Suppressor macrophage treated with lipopolysaccharide for 4 hours (primary cell): ENCODE data around the gene PERCC1.

Experiments
- DNase-seq: peaks from one replicate; pipeline ENCODE4 v3.0.0-alpha.2; 2020

The PERCC1 gene

GRCh38 chr16:1430759-1431496 is at the start of gene PERCC1:
TSS of gene PERCC1 (plus strand) at chr16:1431078. CDS start at chr16:1432594, 1,516 bp downstream.
- DNase-seq: no peak

- DNase-seq: no peak
Measured at GRCh38 chr16:1381612-1382406, 49.1 kb upstream of the PERCC1 start.

DNA sequence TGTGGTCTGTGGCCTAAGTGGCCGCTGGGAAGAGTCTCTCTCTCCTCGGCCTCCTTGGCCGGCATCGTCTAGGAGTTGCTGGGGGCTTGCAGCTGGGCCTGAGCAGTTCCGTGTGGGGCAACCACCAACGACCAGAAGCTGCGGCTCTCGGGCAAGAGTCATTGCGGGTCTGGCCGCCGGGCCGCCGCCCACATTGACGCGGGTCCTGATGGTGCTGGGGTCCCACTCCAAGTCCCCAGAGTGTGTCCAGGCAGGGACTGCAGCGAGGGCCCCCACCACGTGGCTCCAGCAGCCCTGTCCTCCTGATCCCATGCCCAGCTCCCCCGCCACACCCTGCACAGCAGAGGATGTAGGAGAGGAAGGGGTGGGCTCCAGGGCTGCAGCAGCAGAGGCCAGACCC is 47.3 kb upstream of the PERCC1 start:
- DNase-seq: no peak

DNA sequence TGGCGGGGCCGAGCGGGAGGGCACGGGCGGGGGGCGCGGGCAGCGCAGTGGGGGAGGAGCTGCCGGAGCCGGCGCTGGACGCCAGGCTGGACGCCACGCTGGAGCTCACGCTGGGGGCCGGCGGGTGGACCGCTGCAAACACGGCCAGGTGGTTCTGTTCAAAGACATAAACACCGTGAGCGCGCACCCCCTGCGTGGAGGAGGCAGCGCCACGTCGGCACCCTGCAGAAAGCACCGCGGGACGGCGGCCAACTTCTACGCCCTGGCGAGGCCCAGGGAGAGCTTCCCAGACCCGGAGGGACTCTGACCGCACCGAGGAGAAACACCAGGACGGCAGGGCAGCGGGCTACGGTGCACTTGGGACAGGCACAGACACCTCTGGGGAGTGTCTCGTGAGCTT is 45.6 kb upstream of the PERCC1 start:
- no peak for DNase-seq

GRCh38 chr16:1387331-1387730 is 43.5 kb upstream of the PERCC1 start:
- no peak for DNase-seq

DNA sequence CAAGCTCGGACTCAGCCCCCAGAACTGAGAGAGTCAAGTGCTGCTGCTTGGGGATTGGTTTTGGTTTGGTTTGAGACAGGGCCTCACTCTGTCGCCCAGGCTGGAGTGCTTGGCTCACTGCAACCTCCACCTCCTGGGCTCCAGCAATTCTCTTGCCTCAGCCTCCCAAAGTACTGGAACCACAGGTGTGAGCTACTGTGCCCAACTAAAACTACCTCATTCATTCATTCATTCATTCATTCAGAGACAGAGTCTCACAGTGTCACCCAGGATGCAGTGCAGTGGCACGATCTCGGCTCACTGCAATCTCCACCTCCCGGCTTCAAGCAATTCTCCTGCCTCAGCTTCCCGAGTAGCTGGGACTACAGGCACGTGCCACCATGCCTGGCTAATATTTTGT is 41.1 kb upstream of the PERCC1 start:
- DNase-seq: no peak

- DNase-seq: no peak
Measured at GRCh38 chr16:1390239-1390779, 40.6 kb upstream of the PERCC1 start.

DNA sequence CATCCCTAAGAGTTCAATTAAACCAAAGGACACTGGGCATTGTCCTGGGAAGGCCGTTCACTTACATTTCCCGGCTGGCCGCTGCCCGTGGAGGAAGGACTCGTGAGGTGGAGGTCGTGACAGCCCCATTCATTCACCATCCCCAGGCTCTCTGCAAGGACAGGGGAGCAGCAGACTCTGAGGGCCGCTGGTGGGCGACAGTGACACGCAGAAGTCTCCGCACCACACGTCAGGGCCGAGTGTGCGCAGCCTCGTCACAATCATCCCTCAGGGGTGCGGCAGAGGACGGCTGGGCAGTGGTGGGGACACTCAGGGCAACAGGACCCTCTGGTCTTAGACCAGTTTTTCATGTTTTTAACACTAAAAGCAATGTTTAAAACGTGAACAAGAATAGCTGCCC is 38.1 kb upstream of the PERCC1 start:
- no peak for DNase-seq

- no peak for DNase-seq
Measured at GRCh38 chr16:1393613-1394176, 37.2 kb upstream of the PERCC1 start.

- DNase-seq: no peak
Measured at GRCh38 chr16:1394367-1394951, 36.4 kb upstream of the PERCC1 start.

- DNase-seq: no peak
Measured at GRCh38 chr16:1395444-1396031, 35.3 kb upstream of the PERCC1 start.

DNA sequence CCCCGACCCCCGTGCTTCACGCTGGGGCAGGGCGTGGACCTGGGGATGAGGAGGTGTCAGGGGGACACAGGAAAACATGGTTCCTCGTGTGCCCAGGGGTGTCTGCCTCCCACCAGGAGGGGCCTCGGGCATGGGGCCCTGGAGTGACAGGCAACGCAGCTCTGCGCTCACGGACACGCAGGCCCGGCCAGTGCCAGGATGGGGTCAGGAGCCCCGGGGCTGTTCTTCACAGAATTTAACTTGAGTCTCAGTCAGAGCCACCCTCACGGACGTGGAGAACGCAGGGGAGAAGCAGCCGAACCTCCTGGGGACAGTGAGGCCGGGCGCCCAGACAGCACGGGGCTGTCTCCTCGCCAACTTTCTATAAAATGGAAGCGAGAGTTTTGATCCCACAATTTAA is 33.1 kb upstream of the PERCC1 start:
- DNase-seq: no peak

- no peak for DNase-seq
Measured at GRCh38 chr16:1398351-1398750, 32.5 kb upstream of the PERCC1 start.

GRCh38 chr16:1398826-1399581 is 31.9 kb upstream of the PERCC1 start:
- DNase-seq: no peak

DNA sequence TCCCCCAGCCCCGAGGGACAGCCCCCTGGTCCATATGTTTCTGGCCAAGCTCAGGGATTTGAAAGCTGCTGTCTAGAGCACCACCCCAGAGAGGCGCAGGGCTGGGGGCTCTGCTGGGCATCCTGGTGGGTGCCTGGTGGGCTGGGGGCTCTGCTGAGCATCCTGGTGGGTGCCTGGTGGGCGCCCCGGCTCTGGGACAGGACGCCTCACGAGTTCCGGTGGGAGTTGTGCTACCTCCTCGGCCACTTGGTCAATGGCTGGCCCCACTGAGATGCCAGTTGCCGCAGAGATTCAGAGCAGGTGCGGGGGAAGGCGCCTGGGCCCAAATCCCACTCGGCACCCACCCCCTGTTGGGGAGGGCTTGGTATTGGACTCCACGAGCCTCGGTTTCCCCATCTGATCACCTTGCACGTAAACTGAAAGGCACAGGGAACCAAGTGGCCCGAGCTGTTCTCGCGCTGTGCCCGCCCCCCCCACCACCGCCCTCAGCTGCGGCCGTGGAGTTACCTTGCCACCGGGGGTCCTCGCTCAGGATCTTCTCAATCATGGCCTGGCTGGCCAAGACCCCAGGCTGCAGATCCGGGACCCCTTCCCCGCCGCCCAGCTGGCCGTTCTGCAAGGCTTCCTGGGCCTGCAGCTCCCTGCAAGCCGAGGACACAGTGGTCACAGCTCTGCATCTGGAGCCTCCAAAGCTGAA is 29.7 kb upstream of the PERCC1 start:
- DNase-seq: no peak

DNA sequence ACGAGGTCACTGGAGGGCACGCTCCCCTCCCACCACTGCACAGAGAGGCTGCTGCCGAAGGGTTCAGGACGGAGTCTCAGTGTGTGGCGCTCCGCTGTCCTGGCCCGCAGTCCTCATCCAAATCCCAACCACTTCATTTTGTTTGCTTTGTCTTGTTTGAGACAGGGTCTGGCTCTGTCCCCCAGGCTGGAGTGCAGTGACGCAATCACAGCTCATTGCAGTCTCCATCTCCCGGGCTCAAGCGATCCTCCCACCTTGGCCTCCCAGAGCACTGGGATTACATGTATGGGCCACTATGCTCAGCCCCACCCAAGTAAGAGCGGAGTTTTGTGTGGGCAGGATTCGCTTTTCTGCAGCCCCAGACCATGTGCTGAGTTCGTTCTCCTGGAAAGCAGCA is 29.1 kb upstream of the PERCC1 start:
- DNase-seq: no peak

DNA sequence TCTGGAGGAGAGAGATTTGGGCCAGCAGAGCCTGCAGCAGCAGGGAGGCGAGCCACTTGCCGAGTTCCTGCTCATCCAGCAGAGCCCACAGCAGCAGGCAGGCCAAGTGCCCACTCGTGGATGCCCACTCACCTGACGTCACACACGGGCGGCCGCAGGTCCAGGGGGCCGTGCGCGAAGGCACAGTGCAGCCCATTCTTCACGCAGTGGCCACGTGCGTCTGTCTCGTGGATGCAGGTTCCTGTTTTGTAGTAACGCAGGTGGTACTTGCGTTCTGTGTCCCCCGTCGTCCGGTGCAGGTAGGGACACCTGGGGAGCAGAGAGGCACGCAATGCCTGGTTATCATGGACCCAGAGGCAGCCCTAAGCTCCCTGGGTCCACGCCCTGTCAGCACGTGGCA is 27.8 kb upstream of the PERCC1 start:
- no peak for DNase-seq

- DNase-seq: no peak
Measured at GRCh38 chr16:1403733-1404132, 27.1 kb upstream of the PERCC1 start.

DNA sequence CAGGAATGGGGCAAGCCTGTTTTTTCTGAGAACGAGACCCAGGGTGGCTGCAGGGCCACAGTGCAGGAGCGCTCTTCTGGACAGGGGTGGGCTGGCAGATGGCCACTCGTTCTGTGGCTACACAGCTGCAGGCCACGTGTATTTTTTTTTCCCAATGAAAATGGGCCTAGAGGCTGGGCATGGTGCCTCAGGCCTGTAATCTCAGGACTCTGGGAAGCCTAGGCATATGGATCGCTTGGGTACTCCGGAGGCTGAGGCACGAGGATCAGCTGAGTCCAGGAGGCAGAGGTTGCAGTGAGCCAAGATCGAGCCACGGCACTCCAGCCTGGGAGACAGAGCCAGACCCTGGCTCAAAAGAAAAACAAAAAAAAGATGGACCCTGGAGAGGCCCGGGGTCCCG is 23.1 kb upstream of the PERCC1 start:
- no peak for DNase-seq

DNA sequence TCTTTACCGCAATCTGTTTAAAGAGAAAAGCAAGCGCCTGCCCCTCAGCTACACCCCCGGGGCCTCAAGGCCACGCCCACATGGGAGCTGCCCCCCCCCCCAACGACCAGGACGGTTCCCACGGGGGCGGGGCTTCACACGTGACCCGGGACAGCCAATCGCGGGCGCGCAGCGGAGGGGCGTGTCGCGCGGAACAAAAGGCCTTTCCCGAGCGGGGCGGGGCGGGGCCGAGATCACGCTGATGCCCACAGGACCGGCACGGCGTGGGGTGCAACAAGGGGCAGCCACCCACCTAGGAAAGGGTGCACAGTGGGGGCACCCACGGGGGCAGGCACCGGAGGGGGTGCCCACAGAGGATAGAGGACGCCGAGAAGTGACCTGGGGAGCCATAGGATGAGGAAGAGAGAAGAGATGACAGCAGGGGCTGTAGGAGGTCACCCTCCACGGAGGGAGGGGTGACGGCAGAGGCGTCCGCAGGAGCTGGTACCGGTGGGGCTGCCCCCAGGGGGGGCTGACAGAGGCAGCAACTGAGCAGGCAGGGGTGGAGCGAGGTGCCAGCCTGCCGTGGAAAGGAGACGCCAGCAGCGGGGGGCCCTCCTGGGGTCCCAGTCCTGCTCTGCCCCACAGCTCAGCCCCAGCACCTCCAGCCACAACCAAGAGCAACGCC is 22.6 kb upstream of the PERCC1 start:
- DNase-seq: peak; percentile 95

GRCh38 chr16:1412847-1413246 is 18.0 kb upstream of the PERCC1 start:
- no peak for DNase-seq
